ENCODE results near the gene CMTM4. TPM values are rescaled to one million over a fixed set of nuclear protein-coding genes. Genes with fewer than 3 reads are reported as not detected.
"Not testable (repeated sequence)": the region's sequence is repeated elsewhere in the genome, so short reads cannot be mapped to it uniquely, and the experiment has no call there.

CMTM4 gene
- total RNA-seq, 1 donor from 2014 or later = 32.5 TPM

DNA sequence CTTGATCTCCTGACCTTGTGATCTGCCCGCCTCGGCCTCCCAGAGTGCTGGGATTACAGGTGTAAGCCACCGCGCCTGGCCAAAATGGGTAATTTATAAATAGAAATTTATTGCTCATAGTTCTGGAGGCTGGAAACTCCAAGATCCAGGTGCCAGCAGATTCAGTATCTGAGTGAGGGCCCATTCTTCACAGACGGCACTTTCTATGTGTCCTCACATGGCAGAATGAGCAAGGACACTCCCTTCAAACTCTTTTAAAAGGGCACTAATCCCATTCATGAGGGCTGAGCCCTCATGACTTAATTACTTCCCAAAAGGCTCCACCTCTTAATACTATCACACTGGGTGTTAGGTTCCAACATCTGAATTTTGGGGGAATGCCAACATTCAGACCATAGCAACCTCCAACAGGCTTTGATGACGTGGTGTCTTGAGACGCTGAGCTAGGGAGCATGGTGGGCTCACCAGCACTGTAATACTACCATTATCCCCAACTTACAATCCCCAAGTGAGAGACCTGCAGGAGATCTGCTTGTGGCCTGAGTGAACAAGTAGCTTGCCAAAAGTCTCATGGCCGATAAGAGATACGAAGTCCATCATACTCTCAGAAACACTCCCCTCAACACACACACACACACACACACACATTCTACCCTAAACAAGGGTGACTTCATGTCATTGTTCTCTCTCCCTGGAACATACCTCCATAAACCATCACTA is 8.5 kb downstream of the CMTM4 start:
- Mint-ChIP-seq H3K4me3 (ENCODE audit: unreplicated experiment) (no peak overlapping the region), H3K4me1 (ENCODE audit: low read depth) (peaks cover 7% of the 10 kb centered on the region), H3K36me3 (ENCODE audit: low read depth) (no peaks in the 10 kb centered on the region), H3K27ac (ENCODE audit: unreplicated experiment) (no peak overlapping the region), H3K27me3 (ENCODE audit: low read depth) (no peaks in the 10 kb centered on the region), H3K9me3 (ENCODE audit: low read depth) (no peaks in the 10 kb centered on the region)
- DNase-seq (ENCODE audit: low spot score) = no peak
- no peak for TF ChIP-seq CTCF (IDR thresholded peaks at IDR 0.05)

DNA sequence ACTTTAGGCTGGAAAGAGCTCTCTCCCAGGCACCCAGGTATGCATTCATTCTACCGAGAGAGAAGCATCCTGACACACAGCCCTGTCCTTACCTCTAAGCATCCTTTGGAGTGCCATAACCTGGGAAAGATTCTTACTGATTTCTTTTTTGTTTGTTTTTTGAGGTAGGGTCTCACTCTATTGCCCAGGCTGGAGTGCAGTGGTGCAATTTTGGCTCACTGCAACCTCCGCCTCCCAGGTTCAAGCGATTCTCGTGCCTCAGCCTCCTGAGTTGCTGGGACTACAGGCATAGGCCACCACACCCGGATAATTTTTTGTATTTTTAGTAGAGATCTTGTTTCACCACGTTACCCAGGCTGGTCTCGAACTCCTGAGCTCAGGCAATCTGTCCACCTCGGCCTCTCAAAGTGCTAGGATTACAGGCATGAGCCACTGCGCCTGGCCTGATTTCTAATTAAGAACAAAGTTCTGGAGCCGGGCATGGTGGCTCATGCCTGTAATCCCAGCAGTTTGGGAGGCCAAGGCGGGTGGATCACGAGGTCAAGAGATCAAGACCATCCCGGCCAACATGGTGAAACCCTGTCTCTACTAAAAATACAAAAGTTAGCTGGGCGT is 10.9 kb downstream of the CMTM4 start:
- peaks cover 24% of the 10 kb centered on the region for H3K4me1 Mint-ChIP-seq (ENCODE audit: low read depth)
- H3K9me3 Mint-ChIP-seq (ENCODE audit: low read depth); DNase-seq (ENCODE audit: low spot score); H3K27me3 Mint-ChIP-seq (ENCODE audit: low read depth); H3K4me3 Mint-ChIP-seq (ENCODE audit: unreplicated experiment); H3K36me3 Mint-ChIP-seq (ENCODE audit: low read depth); H3K27ac Mint-ChIP-seq (ENCODE audit: unreplicated experiment): not testable (repeated sequence)

GRCh38 chr16:66682271-66682670 is 14.3 kb downstream of the CMTM4 start:
- no peak for TF ChIP-seq CTCF (IDR thresholded peaks at IDR 0.05)
- Mint-ChIP-seq H3K9me3 (ENCODE audit: low read depth) (no peaks in the 10 kb centered on the region), H3K27me3 (ENCODE audit: low read depth) (no peaks in the 10 kb centered on the region), H3K4me3 (ENCODE audit: unreplicated experiment) (no peak overlapping the region), H3K4me1 (ENCODE audit: low read depth) (peaks cover 24% of the 10 kb centered on the region), H3K36me3 (ENCODE audit: low read depth) (no peaks in the 10 kb centered on the region), H3K27ac (ENCODE audit: unreplicated experiment) (peak overlapping the region; percentile 29)
- no peak for DNase-seq (ENCODE audit: low spot score)

DNA sequence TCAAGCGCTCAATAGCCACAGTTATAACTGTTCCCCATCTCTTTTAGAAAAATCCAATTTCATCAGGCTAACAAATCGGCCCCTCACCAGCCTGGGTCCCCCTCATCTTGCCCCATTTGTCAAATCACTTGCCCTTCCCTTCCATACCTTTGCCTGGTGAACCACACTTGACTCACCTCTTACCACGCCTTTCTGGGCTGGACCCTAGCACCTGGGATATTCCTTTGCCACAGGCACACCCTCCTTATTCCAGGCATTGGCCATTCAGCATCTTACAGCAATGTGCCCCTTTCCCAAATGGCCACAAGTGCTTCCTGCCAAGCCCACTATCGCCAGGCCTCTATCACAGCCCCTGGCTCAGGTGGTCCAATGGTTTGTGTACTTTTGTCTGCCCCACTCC is 14.9 kb downstream of the CMTM4 start:
- Mint-ChIP-seq H3K27ac (ENCODE audit: unreplicated experiment) (peak overlapping the region; percentile 29), H3K9me3 (ENCODE audit: low read depth) (no peaks in the 10 kb centered on the region), H3K4me1 (ENCODE audit: low read depth) (peaks cover 24% of the 10 kb centered on the region), H3K36me3 (ENCODE audit: low read depth) (no peaks in the 10 kb centered on the region), H3K27me3 (ENCODE audit: low read depth) (no peaks in the 10 kb centered on the region), H3K4me3 (ENCODE audit: unreplicated experiment) (no peak overlapping the region)
- TF ChIP-seq CTCF (IDR thresholded peaks at IDR 0.05) = no peak
- DNase-seq (ENCODE audit: low spot score) = no peak

DNA sequence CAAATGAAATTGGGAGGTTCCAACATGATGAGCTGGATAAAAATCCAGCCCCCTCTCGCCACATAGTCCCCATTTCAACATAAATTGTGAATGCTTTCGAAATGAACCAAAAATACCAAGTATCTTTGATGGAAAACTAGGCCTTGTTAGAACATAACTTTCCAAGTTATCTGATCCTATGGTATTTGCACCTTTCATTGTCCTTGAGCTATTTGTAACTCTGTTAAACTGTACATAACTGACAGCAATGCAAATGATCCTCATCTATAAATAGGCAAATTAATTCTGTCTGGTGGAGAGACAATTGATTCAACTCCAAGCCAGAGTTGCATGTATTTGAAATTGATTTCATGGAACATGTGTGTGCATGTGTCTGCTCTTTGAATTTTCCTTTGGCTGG is 18.2 kb downstream of the CMTM4 start:
- Mint-ChIP-seq H3K4me3 (ENCODE audit: unreplicated experiment) (no peak overlapping the region), H3K27me3 (ENCODE audit: low read depth) (no peaks in the 10 kb centered on the region), H3K9me3 (ENCODE audit: low read depth) (no peaks in the 10 kb centered on the region), H3K36me3 (ENCODE audit: low read depth) (peaks cover 2% of the 10 kb centered on the region), H3K27ac (ENCODE audit: unreplicated experiment) (no peak overlapping the region), H3K4me1 (ENCODE audit: low read depth) (peaks cover 17% of the 10 kb centered on the region)
- no peak for TF ChIP-seq CTCF (IDR thresholded peaks at IDR 0.05)
- DNase-seq (ENCODE audit: low spot score) = no peak

DNA sequence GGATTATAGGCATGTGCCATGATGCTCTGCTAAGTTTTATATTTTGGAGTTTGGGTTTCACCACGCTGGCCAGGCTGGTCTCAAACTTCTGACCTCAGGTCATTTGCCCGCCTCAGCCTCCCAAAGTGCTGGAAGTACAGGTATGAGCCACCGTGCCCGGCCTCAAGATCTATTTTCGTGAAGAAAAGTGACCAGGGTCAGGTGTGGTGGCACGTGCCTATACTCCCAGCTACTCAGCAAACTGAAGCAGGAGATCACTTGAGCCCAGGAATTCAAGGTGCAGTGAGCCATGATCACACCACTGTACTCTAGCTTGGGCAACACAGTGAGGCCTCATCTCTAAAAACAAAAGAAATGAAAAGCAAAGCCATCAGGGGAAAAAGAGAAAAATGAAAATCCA is 18.7 kb downstream of the CMTM4 start:
- Mint-ChIP-seq H3K9me3 (ENCODE audit: low read depth) (no peaks in the 10 kb centered on the region), H3K27me3 (ENCODE audit: low read depth) (no peaks in the 10 kb centered on the region), H3K36me3 (ENCODE audit: low read depth) (peaks cover 2% of the 10 kb centered on the region), H3K27ac (ENCODE audit: unreplicated experiment) (no peak overlapping the region), H3K4me1 (ENCODE audit: low read depth) (peaks cover 15% of the 10 kb centered on the region), H3K4me3 (ENCODE audit: unreplicated experiment) (no peak overlapping the region)
- no peak for TF ChIP-seq CTCF (IDR thresholded peaks at IDR 0.05)
- DNase-seq (ENCODE audit: low spot score) = no peak

Measured in chondrocyte (in vitro differentiated cells).